Measurements from ENCODE around the gene MCF2L2. TPM values are rescaled to one million over a fixed set of nuclear protein-coding genes. Genes with fewer than 3 reads are reported as not detected.

The MCF2L2 gene
- total and polyA plus RNA-seq, 9 of the 15 experiments (the other 6 are each of a cell fraction or from before 2014, with no cell fraction given) = 0.56 to 4.2 (median 3.0) TPM

- TF ChIP-seq ZBTB33 (CRISPR knock-in tag; IDR thresholded peaks at IDR 0.05) (0 out of 2 replicates have a peak, but pooled peaks have one; percentile 10), RBM34 (IDR thresholded peaks at IDR 0.05; ENCODE audit: borderline replicate concordance, insufficient read depth, low read length) (no peak), HDAC8 (tag; IDR thresholded peaks at IDR 0.05) (no peak), TCF3 (CRISPR knock-in tag; IDR thresholded peaks at IDR 0.05) (peak; percentile 86), KDM5B (IDR thresholded peaks at IDR 0.05; ENCODE audit: insufficient replicate concordance, low read depth, low read length) (no peak), YBX1 (IDR thresholded peaks at IDR 0.05) (no peak), TEAD4 (IDR thresholded peaks at IDR 0.05; ENCODE audit: low read length) (peak; percentile 87), TEAD4 (CRISPR knock-in tag; IDR thresholded peaks at IDR 0.05; ENCODE audit: borderline replicate concordance) (no peak), NFYB (IDR thresholded peaks at IDR 0.05; ENCODE audit: extremely low read depth, insufficient read length) (no peak), IFI16 (CRISPR knock-in tag; IDR thresholded peaks at IDR 0.05) (no peak), XRCC3 (IDR thresholded peaks at IDR 0.05) (no peak), NFXL1 (CRISPR knock-in tag; IDR thresholded peaks at IDR 0.05) (no peak), SP2 (IDR thresholded peaks at IDR 0.05; ENCODE audit: extremely low read depth, low read depth, low read length, poor library complexity, severe bottlenecking) (no peak), HMGXB4 (CRISPR knock-in tag; IDR thresholded peaks at IDR 0.05) (no peak), PURB (CRISPR knock-in tag; IDR thresholded peaks at IDR 0.05; ENCODE audit: low read depth) (no peak), ETV5 (CRISPR knock-in tag; IDR thresholded peaks at IDR 0.05; ENCODE audit: low read depth) (no peak), ZC3H4 (CRISPR knock-in tag; IDR thresholded peaks at IDR 0.05; ENCODE audit: borderline replicate concordance) (no peak), PKNOX1 (IDR thresholded peaks at IDR 0.05) (peak; percentile 95), HDGF (IDR thresholded peaks at IDR 0.05) (no peak), PHF20 (IDR thresholded peaks at IDR 0.05; ENCODE audit: partially characterized antibody) (no peak), ZNF197 (CRISPR knock-in tag; IDR thresholded peaks at IDR 0.05; ENCODE audit: low read depth) (no peak), RBM15 (IDR thresholded peaks at IDR 0.05; ENCODE audit: insufficient read depth, low read length) (no peak), NUFIP1 (IDR thresholded peaks at IDR 0.05; ENCODE audit: partially characterized antibody) (no peak), ZBTB43 (CRISPR knock-in tag; IDR thresholded peaks at IDR 0.05) (no peak), TAF7 (tag; IDR thresholded peaks at IDR 0.05) (no peak), SP1 (CRISPR knock-in tag; IDR thresholded peaks at IDR 0.05) (no peak)
These were observed 18.1 kb downstream of the MCF2L2 start (continued) for GRCh38 chr3:183410280-183410679.
